ENCODE measurements around the gene CCR3.
A peak's percentile ranks its signal among the peaks of the same experiment; 100 is the strongest.
"Not testable (repeated sequence)": the region's sequence is repeated elsewhere in the genome, so short reads cannot be mapped to it uniquely, and the experiment has no call there.

Gene CCR3

GRCh38 chr3:46205286-46205960, 36.8 kb upstream of the CCR3 start:
- Histone ChIP-seq H3K9ac (ENCODE audit: low read depth, low read length, poor library complexity, severe bottlenecking) (no peak overlapping the region), H4K20me1 (ENCODE audit: insufficient read depth, low read length, poor library complexity, severe bottlenecking) (no peaks in the 10 kb centered on the region), H3K9me2 (replicated peaks; ENCODE audit: low read depth, low read length) (no peaks in the 10 kb centered on the region), H3F3A (ENCODE audit: low read depth) (no peaks in the 10 kb centered on the region), H3K4me3 (ENCODE audit: low read length, poor library complexity, severe bottlenecking) (no peak overlapping the region), H3K79me2 (ENCODE audit: insufficient read depth, low read length) (peaks cover 6% of the 10 kb centered on the region; the same call in 1 of the 2 replicates), H3K27me3 (ENCODE audit: insufficient read depth, low read length, poor library complexity, severe bottlenecking) (no peaks in the 10 kb centered on the region), H3K9me3 (ENCODE audit: insufficient read depth, low read depth, low read length) (no peaks in the 10 kb centered on the region), H3K4me1 (ENCODE audit: insufficient read depth, low read length, poor library complexity, severe bottlenecking) (peaks cover 28% of the 10 kb centered on the region), H3K4me2 (ENCODE audit: low read depth, low read length, poor library complexity, severe bottlenecking) (peak overlapping the region; percentile 63), H3K36me3 (ENCODE audit: insufficient read depth, low read length) (no peaks in the 10 kb centered on the region), H2AFZ (ENCODE audit: low read length) (no peak overlapping the region)
- TF ChIP-seq EZH2phosphoT487 (IDR thresholded peaks at IDR 0.05; ENCODE audit: borderline replicate concordance) (no peak), CTCF (conservative IDR thresholded peaks at IDR 0.05; ENCODE audit: low read length) (no peak)

- peaks cover 6% of the 10 kb centered on the region; the same call in 1 of the 2 replicates for H3K79me2 ChIP-seq (ENCODE audit: insufficient read depth, low read length)
- H3F3A ChIP-seq (ENCODE audit: low read depth), result no peaks in the 10 kb centered on the region
- H3K4me1 ChIP-seq (ENCODE audit: insufficient read depth, low read length, poor library complexity, severe bottlenecking), result peaks cover 28% of the 10 kb centered on the region
- no peaks in the 10 kb centered on the region for H3K27me3 ChIP-seq (ENCODE audit: insufficient read depth, low read length, poor library complexity, severe bottlenecking)
- H3K4me2 ChIP-seq (ENCODE audit: low read depth, low read length, poor library complexity, severe bottlenecking), result peak overlapping the region; percentile 63
- H3K9ac ChIP-seq (ENCODE audit: low read depth, low read length, poor library complexity, severe bottlenecking), result peak overlapping the region; percentile 45
- TF ChIP-seq CTCF (conservative IDR thresholded peaks at IDR 0.05; ENCODE audit: low read length) (no peak), EZH2phosphoT487 (IDR thresholded peaks at IDR 0.05; ENCODE audit: borderline replicate concordance) (no peak)
- H3K36me3 ChIP-seq (ENCODE audit: insufficient read depth, low read length), result no peaks in the 10 kb centered on the region
- H3K9me3 ChIP-seq (ENCODE audit: insufficient read depth, low read depth, low read length), result no peaks in the 10 kb centered on the region
- H3K4me3 ChIP-seq (ENCODE audit: low read length, poor library complexity, severe bottlenecking), result peak overlapping the region; percentile 59
- H3K9me2 ChIP-seq (replicated peaks; ENCODE audit: low read depth, low read length), result no peaks in the 10 kb centered on the region
- no peaks in the 10 kb centered on the region for H4K20me1 ChIP-seq (ENCODE audit: insufficient read depth, low read length, poor library complexity, severe bottlenecking)
- no peak overlapping the region for H2AFZ ChIP-seq (ENCODE audit: low read length)
Measured at GRCh38 chr3:46206282-46207015, 35.8 kb upstream of the CCR3 start.

GRCh38 chr3:46207514-46207913, 34.7 kb upstream of the CCR3 start:
- Histone ChIP-seq H3K4me1 (ENCODE audit: insufficient read depth, low read length, poor library complexity, severe bottlenecking) (peaks cover 30% of the 10 kb centered on the region), H3K4me3 (ENCODE audit: low read length, poor library complexity, severe bottlenecking) (peak overlapping the region; percentile 59), H3K9ac (ENCODE audit: low read depth, low read length, poor library complexity, severe bottlenecking) (peak overlapping the region; percentile 45), H2AFZ (ENCODE audit: low read length) (0 out of 2 replicates have a peak overlapping the region, but pooled peaks have one; percentile 89), H3K4me2 (ENCODE audit: low read depth, low read length, poor library complexity, severe bottlenecking) (peak overlapping the region; percentile 63)
- H3K27me3 ChIP-seq (ENCODE audit: insufficient read depth, low read length, poor library complexity, severe bottlenecking); H3K9me3 ChIP-seq (ENCODE audit: insufficient read depth, low read depth, low read length); H3K9me2 ChIP-seq (replicated peaks; ENCODE audit: low read depth, low read length); H4K20me1 ChIP-seq (ENCODE audit: insufficient read depth, low read length, poor library complexity, severe bottlenecking); H3K79me2 ChIP-seq (ENCODE audit: insufficient read depth, low read length); H3K36me3 ChIP-seq (ENCODE audit: insufficient read depth, low read length); H3F3A ChIP-seq (ENCODE audit: low read depth): not testable (repeated sequence)
